Middle frontal gyrus (tissue), 1 donor: ENCODE data around the gene LRRC1.

Experiments used
- DNase-seq: peaks from one replicate; pipeline ENCODE4 v3.0.0-alpha.2; 2015; ENCODE audit warnings: low spot score; ENCODE audit errors: extremely low spot score

Gene LRRC1

GRCh38 chr6:53878808-53879207 lies 84.0 kb downstream of the LRRC1 start:
- DNase-seq = no peak

DNA sequence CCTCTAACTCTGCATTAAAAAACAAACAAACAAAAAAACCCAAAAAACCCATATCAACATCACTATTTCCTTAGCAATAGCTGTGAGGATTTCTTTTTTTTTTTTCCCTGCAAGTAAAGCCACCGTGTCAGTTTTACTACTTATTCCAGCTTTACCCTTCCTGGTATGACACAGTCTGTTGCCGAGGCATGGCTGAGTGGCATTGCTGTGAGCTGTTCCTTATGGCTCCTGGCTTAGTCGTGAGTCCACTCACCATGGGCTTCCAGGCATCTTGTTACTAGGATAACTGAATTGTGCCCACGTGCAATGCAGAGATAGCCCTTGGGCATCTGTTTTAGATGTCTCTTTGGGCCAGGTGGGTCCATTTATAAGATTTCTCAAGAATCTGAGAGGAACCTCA lies 84.8 kb downstream of the LRRC1 start:
- DNase-seq = no peak

DNA sequence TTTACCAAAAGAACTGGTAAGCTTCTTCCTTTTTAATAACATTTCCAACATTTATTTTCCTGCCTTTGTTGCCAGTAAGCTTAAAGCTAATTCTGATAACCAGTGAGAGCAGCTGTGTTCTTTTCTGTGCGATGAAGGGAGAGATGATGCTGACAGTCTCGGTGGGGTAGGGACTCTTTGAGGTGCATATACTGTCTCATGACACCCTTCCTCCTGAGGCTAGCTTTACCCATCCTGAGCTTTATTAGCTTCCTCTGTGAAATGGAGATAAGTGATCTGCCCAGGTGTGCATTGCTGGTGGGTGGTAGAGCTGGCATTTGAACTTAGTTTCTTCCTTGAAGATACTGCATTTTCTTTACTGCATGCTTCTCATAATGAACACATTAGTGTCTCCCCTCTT lies 92.5 kb downstream of the LRRC1 start:
- no peak for DNase-seq

GRCh38 chr6:53888931-53889330 lies 94.1 kb downstream of the LRRC1 start:
- DNase-seq = no peak

DNA sequence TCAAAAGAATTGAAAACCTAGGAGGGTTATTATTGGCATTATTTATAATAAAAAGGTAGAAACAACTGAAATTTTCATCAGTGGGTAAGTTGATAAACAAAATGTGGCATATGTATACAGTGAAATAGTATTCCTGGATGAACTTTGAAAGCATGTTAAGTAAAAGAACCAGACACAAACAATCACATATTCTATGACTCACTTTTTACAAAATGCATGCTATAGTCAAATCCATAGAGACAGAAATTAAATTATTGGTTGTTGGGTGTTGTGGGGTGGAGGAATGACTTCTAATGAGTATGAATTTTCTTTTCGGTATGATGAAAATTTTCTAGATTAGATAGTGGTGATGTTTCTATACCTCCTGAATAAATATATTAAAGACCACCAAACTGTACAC lies 94.6 kb downstream of the LRRC1 start:
- no peak for DNase-seq

DNA sequence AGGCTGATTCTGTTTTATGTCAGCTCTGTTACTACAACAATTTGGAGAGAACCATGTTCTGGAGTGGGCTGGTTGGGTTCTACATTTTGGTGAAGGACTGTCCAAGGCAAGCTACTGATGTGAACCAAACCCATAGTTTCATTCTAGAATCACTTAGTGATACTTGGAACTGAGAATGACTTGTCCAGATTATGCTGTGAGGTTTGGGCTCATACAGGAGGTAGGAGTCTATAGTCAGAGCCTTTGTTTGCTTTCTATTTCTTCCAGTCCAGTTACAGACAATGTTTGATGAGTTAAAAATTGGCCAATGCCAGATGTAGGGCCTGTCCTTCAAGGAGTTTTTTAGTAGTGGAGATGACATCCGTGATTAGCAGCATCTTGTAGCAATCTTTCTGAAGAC lies 97.9 kb downstream of the LRRC1 start:
- DNase-seq = no peak

- no peak for DNase-seq
These were observed 99.3 kb downstream of the LRRC1 start for GRCh38 chr6:53894091-53894490.

DNA sequence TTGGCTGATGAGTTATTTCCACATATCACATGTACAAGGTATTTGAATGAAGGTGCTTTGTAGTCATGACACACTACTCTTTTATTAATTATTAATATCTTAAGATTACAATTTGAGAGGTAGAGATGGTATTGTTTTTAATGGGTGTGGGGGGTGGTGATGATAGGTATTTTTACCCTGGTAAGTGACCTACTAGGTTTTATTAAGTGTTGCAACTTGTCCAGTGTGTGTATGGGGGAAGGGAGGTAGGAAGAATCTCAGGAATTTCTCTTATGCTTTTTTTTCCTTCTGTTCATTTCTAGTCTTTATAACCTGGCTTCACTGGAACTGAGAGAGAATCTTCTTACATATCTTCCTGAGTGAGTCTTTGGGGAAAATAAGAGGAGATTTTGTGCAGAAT lies 101.4 kb downstream of the LRRC1 start:
- no peak for DNase-seq

- no peak for DNase-seq
These were observed 103.4 kb downstream of the LRRC1 start for GRCh38 chr6:53898026-53898795.

DNA sequence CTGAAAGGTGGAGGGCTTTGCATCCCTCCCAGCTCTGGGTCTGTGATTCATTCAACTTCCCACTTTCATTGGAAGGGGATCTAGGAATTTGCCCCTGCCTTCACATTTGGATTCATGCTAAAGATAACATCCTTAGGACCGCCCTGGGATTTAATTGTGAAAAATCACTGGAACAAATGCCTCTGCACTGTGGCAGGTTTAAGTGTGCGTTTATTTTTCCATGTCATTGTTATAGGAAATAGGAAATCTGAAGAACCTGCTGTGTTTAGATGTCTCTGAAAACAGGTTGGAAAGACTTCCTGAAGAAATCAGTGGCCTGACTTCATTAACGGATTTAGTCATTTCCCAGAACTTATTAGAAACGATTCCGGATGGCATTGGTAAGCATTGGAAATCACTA lies 104.7 kb downstream of the LRRC1 start:
- no peak for DNase-seq

GRCh38 chr6:53903357-53903756 lies 108.6 kb downstream of the LRRC1 start:
- DNase-seq = no peak

DNA sequence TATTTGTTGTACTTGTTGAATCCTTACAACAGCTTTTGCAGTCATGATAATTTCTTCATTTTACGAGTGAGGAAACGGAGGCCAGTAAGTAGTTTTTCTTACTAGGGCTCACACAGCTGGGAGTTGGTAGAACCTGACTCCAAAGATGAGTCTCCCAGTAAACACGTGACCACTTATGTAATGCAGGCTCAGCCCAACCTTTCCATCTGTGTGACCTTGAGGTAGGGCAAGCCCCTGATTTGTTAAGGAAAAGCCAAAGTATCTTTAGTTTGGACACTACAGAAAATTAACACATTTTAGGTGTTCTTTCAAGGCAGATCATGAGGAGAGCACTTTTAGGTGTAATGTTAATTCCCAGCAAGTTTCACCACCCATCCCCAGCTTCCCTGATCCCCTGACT lies 111.3 kb downstream of the LRRC1 start:
- no peak for DNase-seq

- no peak for DNase-seq
These were observed 112.0 kb downstream of the LRRC1 start for GRCh38 chr6:53906842-53907241.

GRCh38 chr6:53910834-53911233 lies 116.0 kb downstream of the LRRC1 start:
- DNase-seq = no peak

- DNase-seq = no peak
These were observed 117.9 kb downstream of the LRRC1 start for GRCh38 chr6:53912661-53913060.

DNA sequence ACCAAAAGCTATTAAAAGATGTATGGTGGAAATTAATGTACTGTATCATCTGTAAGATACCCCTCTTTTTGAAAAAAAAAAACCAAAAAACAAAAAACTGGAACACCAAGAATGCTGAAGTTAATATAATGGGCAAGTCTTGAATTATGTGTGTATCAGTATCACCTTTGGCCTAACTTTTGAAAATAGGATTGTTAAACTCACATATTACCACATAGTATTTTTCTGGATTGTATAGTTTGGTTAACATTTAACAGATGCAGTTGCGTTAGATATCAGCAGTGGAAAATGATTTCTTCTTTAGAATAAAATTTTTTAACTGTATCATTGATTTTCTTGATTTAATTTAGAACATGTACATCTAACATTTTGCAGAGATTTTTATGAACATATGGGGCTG lies 118.5 kb downstream of the LRRC1 start:
- no peak for DNase-seq

DNA sequence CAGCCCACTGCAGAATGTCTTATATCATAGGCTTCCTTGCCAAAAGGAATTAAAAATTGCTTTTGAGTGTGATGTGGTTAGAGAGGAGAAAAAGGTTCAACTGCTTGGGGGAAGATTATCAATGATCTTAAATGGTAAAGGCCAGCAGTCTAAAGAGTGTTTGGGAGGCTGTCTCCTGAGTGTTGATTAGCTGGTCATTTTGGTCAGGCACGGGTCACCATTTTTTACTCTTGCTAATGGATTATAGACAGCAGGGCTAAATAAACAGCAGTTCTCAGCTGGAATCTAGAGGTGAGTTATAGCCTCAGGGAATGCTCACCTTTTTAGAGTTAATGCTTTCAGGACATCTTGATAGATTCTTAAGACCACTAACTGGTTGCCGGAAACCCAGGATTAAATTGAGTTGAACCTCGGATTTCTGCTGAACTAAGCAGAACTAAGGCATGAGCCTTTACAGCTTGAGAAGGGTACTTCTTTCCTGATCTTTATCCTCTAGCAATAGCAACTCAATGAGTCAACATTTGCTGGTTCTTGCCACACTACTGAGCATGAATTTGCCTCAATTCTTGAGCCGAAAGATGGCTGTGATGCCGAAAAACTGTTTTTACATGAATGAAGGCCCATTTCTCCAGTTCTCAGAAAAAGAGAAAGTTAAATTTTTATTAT lies 120.4 kb downstream of the LRRC1 start:
- no peak for DNase-seq

- no peak for DNase-seq
These were observed 122.1 kb downstream of the LRRC1 start for GRCh38 chr6:53916804-53917463.

- no peak for DNase-seq
These were observed 122.6 kb downstream of the LRRC1 start for GRCh38 chr6:53917464-53917842.

DNA sequence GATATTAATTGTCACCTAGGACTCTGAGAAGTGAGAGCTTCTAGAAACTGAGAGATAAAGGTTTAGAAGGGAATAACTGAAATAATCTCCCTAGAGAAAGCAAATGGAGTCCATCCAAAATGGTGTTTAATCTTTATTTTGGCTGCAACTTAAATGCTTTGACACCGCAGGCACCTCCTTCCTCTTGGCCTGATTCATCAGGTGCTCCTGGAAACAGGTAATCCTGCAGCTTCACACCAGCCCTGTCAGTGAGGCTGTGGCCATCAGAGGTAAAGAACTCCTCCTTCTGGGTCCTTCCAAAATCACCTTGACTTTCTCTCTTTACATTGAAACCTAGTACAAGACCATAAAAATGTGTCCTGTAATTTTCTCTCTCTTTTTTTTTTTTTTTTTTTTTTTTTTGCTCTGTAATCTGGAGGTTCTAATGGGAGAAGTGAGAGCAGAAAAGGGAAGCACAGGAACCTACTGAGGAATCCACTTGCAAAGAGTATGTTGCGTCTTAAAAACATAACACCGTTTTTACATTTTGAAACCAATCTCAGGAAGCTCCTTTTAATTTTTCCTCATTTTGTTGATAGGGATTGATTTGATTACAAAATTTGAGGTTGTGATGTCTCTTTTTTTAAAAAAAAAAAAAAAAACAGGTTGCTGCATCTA lies 124.2 kb downstream of the LRRC1 start:
- DNase-seq = no peak

DNA sequence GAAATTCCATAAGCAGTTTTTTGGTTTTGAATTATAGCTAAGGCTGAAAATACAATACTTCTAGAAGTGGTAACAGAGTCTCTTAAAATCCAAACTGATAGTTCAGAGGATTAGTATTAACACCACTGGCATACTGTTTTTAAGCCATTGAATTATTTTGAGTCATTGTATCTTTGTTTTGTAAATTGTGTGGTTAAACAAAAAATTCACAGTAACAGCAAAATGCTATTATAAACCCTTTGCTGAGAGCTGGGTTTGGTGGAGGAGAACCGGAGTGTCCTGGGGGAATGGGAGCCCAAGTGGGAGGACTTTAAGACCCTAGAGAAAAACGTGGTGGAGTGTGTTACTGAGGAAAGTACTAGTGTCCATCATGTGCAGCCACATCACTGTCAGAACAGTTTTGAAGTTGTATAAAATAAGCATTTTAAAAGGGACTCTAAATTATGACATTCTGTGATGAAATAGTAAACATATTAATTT lies 125.1 kb downstream of the LRRC1 start:
- no peak for DNase-seq

DNA sequence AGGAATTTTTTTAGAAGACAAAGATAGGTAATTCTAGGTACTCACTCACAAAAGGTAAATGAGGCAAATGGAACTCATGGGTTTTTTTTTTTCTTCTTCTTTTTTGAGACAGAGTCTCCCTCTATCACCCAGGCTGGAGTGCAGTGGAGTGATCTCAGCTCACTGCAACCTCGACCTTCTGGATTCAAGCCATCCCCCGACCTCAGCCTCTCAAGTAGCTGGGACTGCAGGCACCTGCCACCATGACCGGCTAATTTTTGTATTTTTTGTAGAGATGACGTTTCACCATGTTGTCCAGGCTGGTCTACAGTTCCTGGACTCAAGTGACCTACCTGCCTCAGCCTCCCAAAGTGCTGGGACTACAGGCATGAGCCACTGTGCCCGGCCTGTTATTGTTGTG lies 126.1 kb downstream of the LRRC1 start:
- no peak for DNase-seq
